C4-2B (cell line): ENCODE results near the gene EIF2B5.

Experiments
- H3K27ac ChIP-seq: fragments of 450-650 bp; 2 replicates; pipeline ENCODE4 v1.5.1; 2017
- CTCF ChIP-seq: fragments of 450-650 bp; conservative IDR thresholded peaks from 2 replicates; pipeline ENCODE4 v1.5.1; 2017; ENCODE audit warnings: mild to moderate bottlenecking
- ZFX ChIP-seq: fragments of 450-650 bp; IDR thresholded peaks from 2 replicates; pipeline ENCODE4 v1.6.1; 2017

The EIF2B5 gene

GRCh38 chr3:184135149-184135910 lies at the start of gene EIF2B5:
Gene EIF2B5, plus strand, starts transcription at chr3:184135358. Its CDS starts 28 bp downstream, at chr3:184135386.
- TF ChIP-seq CTCF: peak; percentile 41
- no peak for TF ChIP-seq ZFX
- peak within 1 kb of the TSS; percentile 99 for H3K27ac ChIP-seq

- no peak overlapping the region for H3K27ac ChIP-seq
- TF ChIP-seq ZFX (no peak), CTCF (no peak)
Observed at GRCh38 chr3:184085389-184085852, 49.7 kb upstream of the EIF2B5 start.

- TF ChIP-seq CTCF: no peak
- no peak for TF ChIP-seq ZFX
Observed at GRCh38 chr3:184092199-184092598, 43.0 kb upstream of the EIF2B5 start.

GRCh38 chr3:184096811-184097383 lies 38.3 kb upstream of the EIF2B5 start, which contains the start of gene HTR3E:
Gene HTR3E, plus strand, starts transcription at chr3:184097064. Its CDS starts 466 bp downstream, at chr3:184097530.
- no peak within 1 kb of the TSS for H3K27ac ChIP-seq
- TF ChIP-seq CTCF (no peak), ZFX (no peak)

More at GRCh38 chr3:184092199-184092598, 43.0 kb upstream of the EIF2B5 start:
- H3K27ac ChIP-seq: no peak overlapping the region

- H3K27ac ChIP-seq: no peak overlapping the region
- TF ChIP-seq CTCF (no peak), ZFX (no peak)
Observed at GRCh38 chr3:184097556-184097955, 37.6 kb upstream of the EIF2B5 start.

GRCh38 chr3:184099806-184100686 lies 35.1 kb upstream of the EIF2B5 start:
- no peak for TF ChIP-seq ZFX
- TF ChIP-seq CTCF: no peak
- H3K27ac ChIP-seq: no peak overlapping the region
